ENCODE measurements around the gene FADS6.

FADS6 gene, protein sequence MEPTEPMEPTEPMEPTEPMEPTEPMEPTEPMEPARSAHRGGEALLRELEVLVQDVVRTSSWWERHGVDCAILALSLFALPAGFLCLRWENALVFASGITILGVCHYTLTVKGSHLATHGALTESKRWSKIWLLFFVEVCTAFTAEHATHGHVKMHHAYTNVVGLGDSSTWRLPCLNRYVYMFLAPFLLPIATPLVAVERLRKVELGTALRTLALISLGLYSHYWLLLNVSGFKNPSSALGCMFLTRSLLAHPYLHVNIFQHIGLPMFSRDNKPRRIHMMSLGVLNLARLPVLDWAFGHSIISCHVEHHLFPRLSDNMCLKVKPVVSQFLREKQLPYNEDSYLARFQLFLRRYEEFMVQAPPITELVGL

GRCh38 chr17:74892974-74893911 lies at the start of gene FADS6:
TSS of gene FADS6 (minus strand) at chr17:74893633. CDS start at chr17:74893595, 38 bp downstream.
- DNase-seq (ENCODE audit: low spot score): no peak

- no peak for DNase-seq (ENCODE audit: low spot score)
These were observed 47.8 kb upstream of the FADS6 start for GRCh38 chr17:74941128-74941725.

DNA sequence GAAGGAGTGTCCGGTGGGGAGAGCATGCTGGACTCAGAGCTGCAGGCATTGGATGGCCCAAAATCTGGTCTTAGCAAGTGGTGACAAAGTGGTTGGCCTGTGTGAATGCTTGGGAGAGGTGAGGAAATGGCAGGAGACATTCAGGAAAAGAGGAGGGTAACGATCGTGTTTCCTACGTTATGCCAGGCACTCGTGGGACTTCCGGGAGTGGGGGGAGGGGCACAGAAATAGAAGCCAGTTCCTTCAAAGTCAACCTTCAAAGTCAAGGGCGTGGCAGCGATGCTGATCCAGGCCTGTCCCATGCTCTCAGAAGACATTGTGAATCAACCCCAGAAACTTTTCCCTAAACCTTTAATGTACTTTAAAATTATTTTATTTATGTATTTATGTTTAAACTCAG lies 46.1 kb upstream of the FADS6 start:
- no peak for DNase-seq (ENCODE audit: low spot score)

GRCh38 chr17:74938194-74938950 lies 44.9 kb upstream of the FADS6 start:
- DNase-seq (ENCODE audit: low spot score): no peak

GRCh38 chr17:74937064-74938051 lies 43.9 kb upstream of the FADS6 start:
- no peak for DNase-seq (ENCODE audit: low spot score)

DNA sequence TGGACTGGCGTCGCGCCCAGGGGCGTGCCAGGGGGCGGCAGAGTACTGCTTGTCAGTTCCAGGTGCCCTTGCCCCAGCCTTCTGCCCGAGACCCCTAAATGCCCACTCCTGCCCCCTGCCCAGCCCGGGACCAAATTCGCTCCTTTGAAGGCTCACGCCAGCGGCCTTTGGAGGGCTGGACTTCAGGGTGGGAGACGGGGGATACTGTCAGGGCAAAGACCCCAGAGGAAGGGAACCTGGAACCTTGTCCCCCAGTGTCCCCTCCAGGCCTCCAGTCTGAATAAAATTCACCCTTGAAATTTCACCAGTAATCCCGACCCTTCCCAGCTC lies 43.0 kb upstream of the FADS6 start:
- DNase-seq (ENCODE audit: low spot score): no peak

- no peak for DNase-seq (ENCODE audit: low spot score)
These were observed 42.4 kb upstream of the FADS6 start, which contains the start of gene OTOP3 for GRCh38 chr17:74935585-74936469. TSS of gene OTOP3 (plus strand) at chr17:74935898. CDS start at chr17:74935922, 24 bp downstream.

GRCh38 chr17:74935048-74935447 lies 41.6 kb upstream of the FADS6 start:
- no peak for DNase-seq (ENCODE audit: low spot score)

DNA sequence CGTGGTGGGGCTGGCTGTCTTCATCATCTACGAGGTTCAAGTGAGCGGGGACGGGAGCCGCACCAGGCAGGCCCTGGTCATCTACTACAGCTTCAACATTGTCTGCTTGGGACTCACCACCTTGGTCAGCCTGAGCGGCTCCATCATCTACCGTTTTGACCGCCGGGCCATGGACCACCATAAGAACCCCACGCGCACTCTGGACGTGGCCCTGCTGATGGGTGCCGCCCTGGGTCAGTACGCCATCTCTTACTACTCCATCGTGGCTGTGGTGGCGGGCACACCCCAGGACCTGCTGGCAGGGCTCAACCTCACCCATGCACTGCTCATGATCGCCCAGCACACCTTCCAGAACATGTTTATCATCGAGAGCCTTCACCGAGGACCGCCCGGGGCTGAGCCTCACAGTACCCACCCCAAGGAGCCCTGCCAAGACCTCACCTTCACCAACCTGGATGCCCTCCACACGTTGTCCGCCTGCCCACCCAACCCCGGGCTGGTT lies 37.2 kb upstream of the FADS6 start:
- DNase-seq (ENCODE audit: low spot score): no peak

GRCh38 chr17:74928786-74929185 lies 35.4 kb upstream of the FADS6 start:
- no peak for DNase-seq (ENCODE audit: low spot score)

- DNase-seq (ENCODE audit: low spot score): no peak
These were observed 31.8 kb upstream of the FADS6 start for GRCh38 chr17:74925242-74925641.

DNA sequence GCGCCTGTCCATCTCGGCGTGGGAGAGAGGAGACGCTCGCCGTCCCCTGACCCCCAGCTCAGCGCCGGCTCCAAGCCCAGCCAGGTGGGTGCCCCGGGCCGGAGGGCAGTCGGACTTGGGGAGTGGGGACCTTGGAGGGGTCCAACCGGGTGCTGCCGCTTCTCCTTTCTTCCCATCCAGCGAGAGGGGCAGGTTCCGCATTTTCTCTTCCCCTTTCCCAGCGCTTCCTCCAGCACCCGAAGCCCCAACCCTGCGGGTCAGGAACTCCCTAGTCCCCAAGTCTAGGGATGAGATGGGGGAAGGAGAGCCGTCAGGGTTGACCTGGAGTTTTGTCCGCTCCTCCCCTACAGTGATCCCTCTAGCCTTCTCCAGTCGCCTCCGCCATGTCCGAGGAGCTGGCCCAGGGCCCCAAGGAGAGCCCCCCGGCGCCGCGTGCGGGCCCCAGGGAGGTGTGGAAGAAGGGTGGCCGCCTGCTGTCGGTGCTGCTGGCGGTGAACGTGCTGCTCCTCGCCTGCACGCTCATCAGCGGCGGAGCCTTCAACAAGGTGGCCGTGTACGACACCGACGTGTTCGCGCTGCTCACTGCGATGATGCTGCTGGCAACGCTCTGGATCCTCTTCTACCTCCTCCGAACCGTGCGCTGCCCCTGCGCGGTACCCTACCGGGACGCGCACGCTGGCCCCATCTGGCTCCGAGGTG lies 31.0 kb upstream of the FADS6 start, which contains the start of gene OTOP2:
OTOP2 (plus strand) TSS at position 24 of the 699 bp plus-strand sequence; CDS start at position 384, 360 bp downstream.
- no peak for DNase-seq (ENCODE audit: low spot score)

DNA sequence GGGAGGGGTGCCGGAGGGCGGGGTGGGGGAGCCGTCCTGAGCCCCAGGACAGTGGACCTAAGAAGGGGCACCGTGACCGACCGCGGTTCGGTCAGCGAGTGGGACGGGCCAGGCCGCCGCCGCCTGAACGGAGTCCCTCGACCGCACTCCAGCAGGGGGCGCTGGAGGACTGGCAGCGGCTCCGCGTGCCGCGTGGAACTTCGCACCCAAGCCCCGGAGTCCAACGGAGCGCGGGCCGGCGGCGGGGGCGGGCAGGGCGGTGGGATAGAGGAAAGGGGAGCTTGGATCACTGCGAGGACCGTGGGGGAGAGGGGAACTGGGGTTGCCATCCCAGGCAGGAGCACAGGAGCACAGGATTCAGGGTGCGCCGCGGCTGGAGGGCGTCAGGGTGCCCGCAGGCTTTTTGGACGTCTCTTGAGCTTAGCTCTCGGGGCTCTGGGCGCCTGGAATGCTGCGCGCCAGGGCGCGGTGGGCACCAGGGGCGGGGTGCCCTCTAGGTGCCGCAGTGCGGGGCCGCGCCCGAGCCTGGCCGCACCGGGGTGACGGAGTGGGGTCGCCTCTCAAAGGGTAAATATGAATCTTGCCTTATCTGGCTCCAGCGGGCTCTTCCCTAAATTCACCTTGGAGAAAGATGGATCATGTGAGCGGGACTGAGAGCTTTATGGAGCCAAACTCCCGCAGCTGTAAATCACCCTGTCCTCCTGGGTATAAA lies 30.3 kb upstream of the FADS6 start:
- no peak for DNase-seq (ENCODE audit: low spot score)

DNA sequence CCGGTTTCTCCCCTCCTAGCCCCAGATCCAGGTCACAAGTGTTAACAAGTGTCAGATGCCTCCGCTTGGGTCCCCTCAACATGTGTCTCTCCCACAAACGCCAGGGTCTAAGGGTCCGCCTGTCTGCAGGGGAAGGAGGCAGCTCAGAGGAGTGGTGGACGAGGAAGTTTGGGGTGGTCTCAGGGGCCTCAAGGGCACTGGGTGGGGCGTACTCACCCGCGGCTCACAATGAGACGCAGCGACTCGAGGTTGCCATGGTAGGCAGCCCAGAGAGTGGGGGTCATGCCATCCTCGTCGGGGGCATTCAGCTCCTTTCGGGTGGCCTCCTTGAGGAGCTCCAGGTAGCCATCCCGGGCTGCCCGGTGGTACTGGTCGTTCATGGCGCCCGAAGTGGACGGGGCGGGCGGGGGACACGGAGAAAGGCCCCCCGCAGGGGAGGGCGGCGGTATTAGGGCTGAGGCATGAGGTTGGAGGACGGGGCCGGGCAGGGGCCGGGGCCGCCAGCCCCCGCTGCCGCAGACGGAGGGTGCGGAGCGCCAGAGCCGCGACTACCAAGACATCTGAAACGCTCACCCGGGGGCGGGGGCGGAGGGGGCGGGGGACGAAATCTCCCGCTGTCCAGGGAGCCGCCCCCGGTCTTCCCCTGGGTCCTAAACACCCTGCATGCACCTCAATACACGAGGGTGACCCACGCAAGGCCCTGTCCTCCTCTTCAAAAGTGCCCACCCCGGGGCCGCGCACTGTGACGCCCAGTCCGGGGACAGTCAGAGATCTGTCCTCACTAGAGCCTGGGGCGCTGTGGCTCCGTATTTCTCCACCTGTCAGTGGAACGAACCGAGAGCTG lies 29.5 kb upstream of the FADS6 start, which contains the start of gene USH1G:
USH1G (minus strand) TSS at position 562 of the 844 bp plus-strand sequence; CDS start at position 380, 182 bp downstream.
- no peak for DNase-seq (ENCODE audit: low spot score)

DNA sequence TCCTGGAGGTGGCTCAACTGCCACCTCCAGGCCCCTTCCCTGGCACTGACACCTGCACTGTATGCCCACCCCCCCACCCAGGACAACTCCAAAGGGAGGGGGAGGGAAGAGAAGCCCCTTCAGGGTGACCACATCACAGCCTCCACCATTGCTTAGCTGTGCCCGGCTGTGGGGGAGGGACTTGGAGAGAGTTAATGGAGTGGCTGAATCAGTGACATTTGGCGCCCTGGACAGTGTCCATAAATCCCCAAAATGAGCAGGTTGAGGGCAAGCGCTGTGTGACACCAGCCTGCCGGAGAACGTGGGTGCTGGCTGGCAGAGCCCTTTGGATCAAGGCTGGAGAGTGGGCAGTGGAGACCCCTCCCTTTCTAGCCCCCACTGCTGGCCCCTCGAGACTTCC lies 28.7 kb upstream of the FADS6 start:
- DNase-seq (ENCODE audit: low spot score): no peak

DNA sequence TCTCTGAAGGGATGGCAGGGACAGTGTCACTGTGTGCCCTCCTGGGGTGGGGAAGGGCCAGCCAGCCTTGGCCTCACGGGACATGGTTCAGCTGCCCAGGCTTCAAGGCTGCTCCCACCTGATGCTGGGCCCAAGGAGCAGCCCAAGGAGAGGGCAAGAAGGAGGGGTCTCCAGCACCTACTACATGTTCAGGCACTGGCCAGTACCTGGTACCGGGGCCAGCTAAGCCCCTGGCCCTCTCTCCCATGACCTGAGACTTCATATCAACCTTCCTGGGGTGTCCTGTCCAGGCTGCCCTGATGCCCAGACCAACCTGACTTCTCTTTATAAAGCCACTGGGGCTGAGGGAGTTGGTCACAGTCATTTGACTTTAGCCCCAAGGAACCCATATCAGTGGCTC lies 28.3 kb upstream of the FADS6 start:
- DNase-seq (ENCODE audit: low spot score): no peak

Measured in RKO (cell line).